GM12878 (cell line): Measurements from ENCODE around the gene CREB3L4. TPM values are rescaled to one million over a fixed set of nuclear protein-coding genes. Genes with fewer than 3 reads are reported as not detected.
A peak's percentile ranks its signal among the peaks of the same experiment; 100 is the strongest.

Experiments
- BCL11A ChIP-seq: IDR thresholded peaks from 2 replicates; pipeline ENCODE4 v1.6.1; 2011; ENCODE audit warnings: low read depth, low read length
- CBX5 ChIP-seq: sonication (generic); IDR thresholded peaks from 2 replicates; pipeline ENCODE4 v1.6.1; 2016; ENCODE audit warnings: low read depth, moderate library complexity, mild to moderate bottlenecking, inconsistent platforms
- CHD1 ChIP-seq: IDR thresholded peaks from 2 replicates; pipeline ENCODE4 v1.6.1; 2012; ENCODE audit warnings: low read depth, low read length, improper control_type of control experiment
- E2F8 ChIP-seq: fragments of 450-650 bp; IDR thresholded peaks from 2 replicates; pipeline ENCODE4 v1.6.1; 2018; ENCODE audit warnings: mild to moderate bottlenecking, low read depth, moderate library complexity; ENCODE audit not compliant: partially characterized antibody
- EGR1 ChIP-seq, 2 experiments: IDR thresholded peaks; 1 replicate in 1 of 2; 2 replicates in 1 of 2; pipeline ENCODE4 v1.6.1; 2011 to 2012; ENCODE audit warnings: low read depth in 2 of 2, low read length in 2 of 2, borderline replicate concordance in 1 of 2, mild to moderate bottlenecking in 1 of 2, moderate library complexity in 1 of 2
- ESRRA ChIP-seq: IDR thresholded peaks from 2 replicates; pipeline ENCODE4 v1.6.1; 2012; ENCODE audit warnings: mild to moderate bottlenecking, low read length, improper control_type of control experiment
- FOXM1 ChIP-seq: IDR thresholded peaks from 2 replicates; pipeline ENCODE4 v1.6.1; 2012; ENCODE audit warnings: low read depth, mild to moderate bottlenecking, inconsistent platforms, low read length, moderate library complexity
- GABPA ChIP-seq: IDR thresholded peaks from 2 replicates; pipeline ENCODE4 v1.6.1; 2014; ENCODE audit warnings: antibody characterized with exemption, low read depth, mild to moderate bottlenecking, inconsistent platforms
- HCFC1 ChIP-seq: fragments of 150-350 bp; IDR thresholded peaks from 2 replicates; pipeline ENCODE4 v1.6.1; 2014; ENCODE audit warnings: low read length
- HDAC6 ChIP-seq: fragments of 200-600 bp; sonication (generic); IDR thresholded peaks from one replicate; pipeline ENCODE4 v1.8.0; 2017; ENCODE audit warnings: antibody characterized with exemption; ENCODE audit not compliant: unreplicated experiment
- JUND ChIP-seq: IDR thresholded peaks from 2 replicates; pipeline ENCODE4 v1.6.1; 2012; ENCODE audit warnings: low read depth, mild to moderate bottlenecking, low read length, improper control_type of control experiment, moderate library complexity
- KAT2A ChIP-seq: conservative IDR thresholded peaks from 2 replicates; pipeline ENCODE4 v1.6.1; 2011; ENCODE audit warnings: low read depth, low read length; ENCODE audit not compliant: control insufficient read depth
- KDM1A ChIP-seq: fragments of 200-600 bp; sonication (generic); IDR thresholded peaks from 2 replicates; pipeline ENCODE4 v1.6.1; 2016; ENCODE audit warnings: borderline replicate concordance
- LARP7 ChIP-seq: fragments of 450-650 bp; IDR thresholded peaks from 2 replicates; pipeline ENCODE4 v1.6.1; 2017; ENCODE audit warnings: mild to moderate bottlenecking
- MYB ChIP-seq: fragments of 150-350 bp; IDR thresholded peaks from 2 replicates; pipeline ENCODE4 v1.6.1; 2014; ENCODE audit warnings: mild to moderate bottlenecking, low read depth, low read length, borderline replicate concordance
- NFIC ChIP-seq: IDR thresholded peaks from 2 replicates; pipeline ENCODE4 v1.6.1; 2012; ENCODE audit warnings: low read depth, mild to moderate bottlenecking, inconsistent platforms, low read length, moderate library complexity
- NFXL1 ChIP-seq: fragments of 450-650 bp; IDR thresholded peaks from 2 replicates; pipeline ENCODE4 v1.6.1; 2017; ENCODE audit warnings: antibody characterized with exemption, mild to moderate bottlenecking, borderline replicate concordance
- PAX5 ChIP-seq: IDR thresholded peaks from 2 replicates; pipeline ENCODE4 v1.6.1; 2011; ENCODE audit warnings: low read depth, low read length, borderline replicate concordance
- RCOR1 ChIP-seq: conservative IDR thresholded peaks from 2 replicates; pipeline ENCODE4 v1.6.1; 2012; ENCODE audit warnings: low read depth, low read length, improper control_type of control experiment
- RFX5 ChIP-seq: IDR thresholded peaks from 2 replicates; pipeline ENCODE4 v1.6.1; 2011; ENCODE audit warnings: low read depth, low read length, improper control_type of control experiment
- SMAD5 ChIP-seq: IDR thresholded peaks from 2 replicates; pipeline ENCODE4 v1.6.1; 2016; ENCODE audit warnings: antibody characterized with exemption, low read depth
- SREBF2 ChIP-seq: IDR thresholded peaks from 2 replicates; pipeline ENCODE4 v1.6.1; 2012; ENCODE audit warnings: mild to moderate bottlenecking, low read length
- SRF ChIP-seq, 2 experiments: IDR thresholded peaks; 2 replicates each; pipeline ENCODE4 v1.6.1; 2011; ENCODE audit warnings: low read depth in 2 of 2, low read length in 2 of 2, mild to moderate bottlenecking in 1 of 2, moderate library complexity in 1 of 2
- TARDBP ChIP-seq: IDR thresholded peaks from 2 replicates; pipeline ENCODE4 v1.6.1; 2016; ENCODE audit warnings: borderline replicate concordance
- TCF7 ChIP-seq: IDR thresholded peaks from 2 replicates; pipeline ENCODE4 v1.6.1; 2014; ENCODE audit warnings: antibody characterized with exemption, borderline replicate concordance
- YBX1 ChIP-seq: fragments of 450-650 bp; IDR thresholded peaks from 2 replicates; pipeline ENCODE4 v1.6.1; 2016; ENCODE audit warnings: antibody characterized with exemption
- ZBTB33 ChIP-seq: fragments of 450-650 bp; IDR thresholded peaks from 2 replicates; pipeline ENCODE4 v1.6.1; 2017; ENCODE audit warnings: mild to moderate bottlenecking
- ZNF24 ChIP-seq: fragments of 450-650 bp; IDR thresholded peaks from 2 replicates; pipeline ENCODE4 v1.6.1; 2017; ENCODE audit warnings: antibody characterized with exemption, mild to moderate bottlenecking
- polyA plus RNA-seq, 11 experiments: library from polyadenylated mRNA; depleted of rRNA in 4 of 11; unstranded in 6 of 11; stranded (reverse) in 5 of 11; fragments of >200 nt; fragmentation: Nextera tagmentation in 4 of 11; fragmentation: Illumina TruSeq in 1 of 11; extraction: Ambion mirVana in 4 of 11; extraction: Trizol in 1 of 11; gene quantifications; 1 replicate in 1 of 11; 2 replicates in 10 of 11; pipeline versions ENCODE4 v1.2.1 to v1.2.3, GENCODE V29; 2011 to 2016; ENCODE audit warnings: inconsistent platforms in 2 of 11, missing spikeins in 2 of 11, low read depth in 1 of 11
- total RNA-seq, 4 experiments: library from RNA; depleted of rRNA in 3 of 4; stranded (reverse); fragments of >200 nt in 3 of 4; fragmentation: Illumina TruSeq in 1 of 4; extraction: Trizol in 1 of 4; gene quantifications; 2 replicates each; pipeline versions ENCODE4 v1.2.1 to v1.2.3, GENCODE V29; 2013 to 2021

CREB3L4 gene
- total and polyA plus RNA-seq, 10 of the 15 experiments (the other 5 are each of a cell fraction or from before 2014, with no cell fraction given) = 9.7 to 14.0 (median 12.1) TPM

- TF ChIP-seq EGR1 (IDR thresholded peaks at IDR 0.05; ENCODE audit: borderline replicate concordance in 1 of 2, low read depth in 2 of 2, low read length in 2 of 2) (0 out of 3 replicates have a peak, but pooled peaks of 1 of the 2 experiments have one; percentile 44), NFIC (peak; percentile 40; the same call in 1 of the 2 replicates), HCFC1 (peak; percentile 88), ZNF24 (no peak), PAX5 (peak; percentile 68; the same call in 1 of the 2 replicates), RFX5 (no peak; the same call in 1 of the 2 replicates), CBX5 (peak; percentile 57; the same call in 1 of the 2 replicates), KDM1A (no peak), CHD1 (peak; percentile 78; the same call in 1 of the 2 replicates), GABPA (peak; percentile 94), ZBTB33 (no peak), FOXM1 (peak; percentile 68; the same call in 1 of the 2 replicates), JUND (no peak; the same call in 1 of the 2 replicates), YBX1 (no peak), RCOR1 (0 out of 2 replicates have a peak, but pooled peaks have one; percentile 90), HDAC6 (peak; percentile 98), TCF7 (peak; percentile 99), KAT2A (no peak), ESRRA (no peak), BCL11A (no peak), LARP7 (peak; percentile 78; the same call in 1 of the 2 replicates), SMAD5 (peak; percentile 99), E2F8 (peak; percentile 69), MYB (no peak), TARDBP (0 out of 2 replicates have a peak, but pooled peaks have one; percentile 52), SREBF2 (no peak), NFXL1 (no peak), SRF (IDR thresholded peaks at IDR 0.05; ENCODE audit: low read depth in 2 of 2, low read length in 2 of 2) (no peak)
These were observed 22.9 kb downstream of the CREB3L4 start, which contains the start of gene RPS27 (continued) for GRCh38 chr1:153990468-153991150.
